Tongue (tissue), 2 donors: ENCODE data around the gene RAB21. TPM values are rescaled to one million over a fixed set of nuclear protein-coding genes. Genes with fewer than 3 reads are reported as not detected.
"Not testable (repeated sequence)": the region's sequence is repeated elsewhere in the genome, so short reads cannot be mapped to it uniquely, and the experiment has no call there.

Experiments used
- DNase-seq: peaks from one replicate; pipeline ENCODE4 v3.0.0-alpha.2; 2015
- total RNA-seq: library from RNA; depleted of rRNA; stranded (reverse); fragments of >200 nt; gene quantifications from one replicate; pipeline ENCODE4 v1.2.3, GENCODE V29; 2014

Gene RAB21
- total RNA-seq, 1 donor from 2014 or later, result 42.7 TPM

GRCh38 chr12:71799106-71799505 is 44.4 kb downstream of the RAB21 start:
- DNase-seq, result no peak

DNA sequence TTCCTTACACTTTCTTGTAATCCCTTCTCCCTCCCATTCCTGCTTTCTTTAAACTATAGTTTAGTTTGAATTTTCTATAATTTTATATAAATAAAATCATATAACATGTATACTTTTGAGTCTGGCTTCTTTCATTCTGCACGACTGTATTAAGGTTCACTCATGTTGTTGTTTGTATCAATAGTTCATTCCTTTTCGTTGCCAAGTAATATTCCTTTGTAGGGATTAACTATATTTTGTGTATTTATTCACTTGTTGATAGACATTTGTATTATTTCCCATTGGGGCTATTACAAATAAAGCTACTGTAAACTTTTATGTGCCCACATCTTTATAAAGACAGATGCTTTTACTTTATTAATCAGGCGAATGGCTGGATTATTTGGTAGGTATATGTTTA is 45.5 kb downstream of the RAB21 start:
- DNase-seq, result no peak

DNA sequence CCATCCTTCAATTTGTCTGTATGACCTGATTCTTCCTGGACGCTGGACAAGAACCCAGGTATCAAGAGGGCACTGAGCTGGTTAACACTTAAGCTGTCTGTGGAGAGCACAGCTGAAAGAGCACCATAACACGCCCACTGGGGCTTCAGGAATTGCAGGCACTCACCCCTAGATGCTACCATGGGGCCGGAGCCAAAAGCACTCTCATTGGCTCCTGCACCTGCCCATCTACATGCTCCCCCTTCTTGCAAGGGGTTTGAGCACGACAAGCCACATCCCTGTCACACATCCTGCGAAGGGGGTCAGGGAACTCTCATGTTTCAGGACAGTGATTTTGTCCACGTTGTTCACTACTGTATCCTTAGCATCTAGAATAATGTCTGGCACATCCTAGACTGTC is 49.8 kb downstream of the RAB21 start:
- DNase-seq, result no peak

DNA sequence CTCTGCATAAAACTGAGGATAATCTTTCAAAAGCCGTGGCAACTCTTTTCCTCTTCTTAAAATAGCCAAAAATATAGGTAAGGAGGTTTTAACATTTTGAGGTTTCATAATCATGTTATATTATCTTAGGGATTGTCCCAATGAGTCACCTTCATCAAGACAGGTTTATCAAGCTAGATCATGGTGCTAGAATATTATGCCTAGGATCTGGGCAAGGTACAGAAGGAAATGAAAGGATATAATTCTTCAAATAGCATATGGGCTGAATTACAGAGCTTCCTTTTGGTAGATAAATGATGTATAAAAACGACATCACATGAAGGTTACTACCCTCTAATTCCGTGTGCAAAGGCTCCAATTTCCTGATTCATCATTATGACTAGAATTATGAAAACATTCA is 56.3 kb downstream of the RAB21 start:
- DNase-seq, result no peak

DNA sequence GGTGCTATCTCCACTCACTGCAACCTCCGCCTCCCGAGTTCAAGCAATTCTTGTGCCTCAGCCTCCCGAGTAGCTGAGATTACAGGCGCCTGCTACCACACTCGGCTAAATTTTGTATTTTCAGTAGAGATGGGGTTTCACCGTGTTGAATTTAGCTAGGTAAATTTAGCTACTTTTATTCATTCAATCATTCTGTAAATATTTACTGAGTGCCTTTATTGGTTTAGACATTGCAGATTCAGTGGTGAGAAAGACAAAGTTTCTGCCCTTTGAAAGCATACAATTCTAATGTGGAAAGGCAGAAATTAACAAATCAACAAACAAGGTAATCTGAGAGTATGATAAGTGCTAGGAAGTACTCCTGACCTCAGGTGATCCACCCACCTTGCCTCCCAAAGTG is 60.6 kb downstream of the RAB21 start:
- not testable (repeated sequence) for DNase-seq

DNA sequence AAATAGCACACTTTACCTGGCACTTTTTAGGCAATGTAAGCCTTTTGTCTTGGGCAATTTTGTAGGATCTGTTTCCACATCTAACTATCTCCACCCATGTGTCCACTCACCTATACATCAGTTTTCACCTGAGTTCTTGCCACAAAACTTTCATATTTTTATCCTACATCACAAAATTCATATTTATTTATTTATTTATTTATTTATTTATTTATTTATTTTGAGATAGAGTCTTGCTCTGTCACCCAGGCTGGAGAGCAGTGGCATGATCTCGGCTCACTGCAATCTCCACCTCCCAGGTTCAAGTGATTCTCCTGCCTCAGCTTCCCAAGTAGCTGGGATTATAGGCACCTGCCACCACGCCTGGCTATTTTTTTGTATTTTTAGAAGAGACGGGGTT is 67.4 kb downstream of the RAB21 start:
- not testable (repeated sequence) for DNase-seq

DNA sequence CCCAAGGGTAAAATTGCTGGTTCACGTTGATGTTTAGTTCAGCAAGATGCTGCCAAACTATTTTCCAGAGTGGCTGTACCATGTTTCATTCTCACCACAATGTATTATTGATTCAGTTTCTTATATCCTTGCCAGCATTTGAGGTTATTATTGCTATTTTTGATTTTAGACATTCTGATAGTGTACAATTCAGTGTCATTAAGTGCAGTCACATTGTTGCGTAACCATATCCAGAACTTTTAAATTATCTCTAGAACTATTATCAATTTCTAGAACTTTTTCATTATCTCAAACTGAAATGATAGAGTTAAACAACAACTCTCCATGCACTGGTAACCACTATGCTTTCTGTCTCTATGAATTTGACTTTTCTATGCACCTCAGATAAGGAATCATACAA is 74.2 kb downstream of the RAB21 start:
- no peak for DNase-seq

- no peak for DNase-seq
These were observed 82.7 kb downstream of the RAB21 start for GRCh38 chr12:71837356-71837755.

DNA sequence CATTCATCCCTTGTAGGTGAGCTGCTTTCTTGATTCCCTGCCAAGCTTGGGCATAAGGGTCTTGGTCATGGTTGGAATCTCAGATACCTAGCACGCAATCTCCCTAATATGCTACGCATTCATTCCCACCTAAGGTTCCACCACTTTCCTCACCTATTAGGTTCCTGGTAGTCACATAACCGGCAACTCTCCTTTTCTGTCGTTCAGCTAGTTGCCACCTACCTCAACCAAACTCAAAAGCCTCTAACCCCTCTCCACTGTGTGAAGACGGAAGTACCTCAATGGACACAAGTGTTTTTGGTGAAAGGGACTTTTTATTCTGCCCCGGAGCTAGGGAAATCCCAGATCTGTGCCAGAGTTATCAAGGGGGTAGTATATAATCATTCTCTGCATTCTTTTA is 83.6 kb downstream of the RAB21 start:
- DNase-seq, result no peak

DNA sequence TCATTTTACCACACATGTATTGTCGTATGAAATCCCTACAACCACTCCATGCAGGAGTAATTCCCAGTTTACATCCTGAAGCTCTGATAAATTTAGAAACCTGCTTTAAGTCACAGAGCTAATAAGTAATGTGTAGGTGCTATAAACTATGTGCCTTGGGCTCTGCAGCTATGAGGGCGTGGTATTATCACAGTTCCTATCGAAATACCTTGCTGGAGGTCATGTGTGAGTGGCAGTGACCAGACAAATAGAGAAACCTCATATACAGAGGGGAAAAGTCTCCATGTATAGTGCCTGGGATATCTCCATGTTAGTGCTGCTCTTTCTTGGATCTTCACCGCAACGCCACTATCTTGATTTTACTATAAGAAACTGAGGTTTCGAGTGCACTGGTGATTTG is 84.0 kb downstream of the RAB21 start:
- DNase-seq, result no peak

GRCh38 chr12:71840231-71840847 is 85.7 kb downstream of the RAB21 start:
- peak; percentile 41 for DNase-seq

DNA sequence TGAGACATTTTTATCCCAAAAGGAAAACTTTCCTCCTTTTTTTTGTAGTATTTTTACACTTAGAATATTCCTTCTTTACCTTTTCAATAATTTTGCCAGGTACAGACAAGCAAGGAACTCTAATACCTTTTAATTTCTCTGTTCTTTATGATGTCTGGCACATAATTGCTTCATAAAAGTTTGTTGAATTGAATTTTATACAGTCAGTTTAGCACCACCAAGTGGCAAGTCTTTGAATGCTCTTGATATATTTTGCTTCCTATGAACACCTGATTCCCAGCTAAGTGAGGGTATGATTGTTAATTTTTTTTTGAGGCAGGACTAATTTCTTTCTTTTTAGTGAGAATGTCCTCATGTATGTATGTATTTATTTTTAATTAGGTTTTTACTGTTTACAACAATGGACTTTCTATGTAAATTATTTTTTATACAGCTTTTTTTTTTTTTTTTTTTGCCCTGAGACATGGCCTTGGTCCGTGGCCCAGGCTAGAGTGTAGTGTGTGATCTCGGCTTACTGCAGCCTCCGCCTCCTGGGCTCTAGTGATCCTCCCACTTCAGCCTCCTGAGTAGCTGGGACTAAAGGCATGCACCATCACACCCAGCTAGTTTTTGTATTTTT is 91.8 kb downstream of the RAB21 start:
- peak; percentile 15 for DNase-seq

GRCh38 chr12:71848212-71848611 is 93.5 kb downstream of the RAB21 start:
- no peak for DNase-seq

DNA sequence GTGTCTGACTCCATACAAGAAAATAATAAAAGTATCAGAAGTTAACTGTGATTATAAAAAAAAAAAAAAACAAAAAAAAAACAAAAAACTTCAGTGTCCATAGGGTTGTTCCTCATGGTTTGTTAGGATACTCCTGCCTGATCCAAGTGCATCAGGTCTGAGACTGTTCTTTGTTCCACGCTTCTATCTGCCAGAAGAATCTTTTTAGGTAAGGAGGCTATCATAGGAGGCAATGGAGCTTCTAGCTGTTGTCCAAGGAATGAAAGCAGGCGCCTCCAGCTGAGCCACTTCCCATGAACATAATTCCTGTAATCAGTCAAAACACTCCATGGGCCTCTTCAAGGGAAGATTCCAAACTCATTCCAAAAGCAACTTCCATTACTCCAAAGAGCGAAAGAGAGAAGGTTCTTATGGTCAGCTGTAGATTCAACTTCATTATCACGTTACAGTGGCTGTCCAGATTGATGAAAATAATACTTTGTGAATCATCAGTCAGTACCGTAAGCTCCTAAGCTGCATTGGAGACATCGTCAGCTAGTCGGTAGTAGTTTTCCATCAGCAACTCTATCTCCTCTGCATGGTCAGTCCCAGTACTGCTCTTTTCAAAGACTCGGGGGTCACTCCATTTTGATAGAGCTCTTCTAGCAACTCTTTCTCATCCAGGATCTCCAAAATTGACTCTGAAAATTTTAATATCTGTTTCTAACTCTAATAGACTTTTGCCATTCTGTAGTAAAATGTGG is 94.6 kb downstream of the RAB21 start:
- DNase-seq, result no peak

Other genes with a start within 250 kb of the RAB21 start
- gene ZFC3H1, start 91.0 kb upstream of the RAB21 start, total RNA-seq, result 66.1 TPM
- gene THAP2, start 90.6 kb upstream of the RAB21 start, total RNA-seq, result 12.8 TPM
- gene TMEM19, start 68.8 kb upstream of the RAB21 start, total RNA-seq, result 66.0 TPM
- 55.3 TPM for gene TBC1D15, start 84.9 kb downstream of the RAB21 start, total RNA-seq
- gene TPH2, start 184.0 kb downstream of the RAB21 start, total RNA-seq, result 0.10 TPM